ENCODE data around the gene PGAP3.
A peak's percentile ranks its signal among the peaks of the same experiment; 100 is the strongest.

The PGAP3 gene

DNA sequence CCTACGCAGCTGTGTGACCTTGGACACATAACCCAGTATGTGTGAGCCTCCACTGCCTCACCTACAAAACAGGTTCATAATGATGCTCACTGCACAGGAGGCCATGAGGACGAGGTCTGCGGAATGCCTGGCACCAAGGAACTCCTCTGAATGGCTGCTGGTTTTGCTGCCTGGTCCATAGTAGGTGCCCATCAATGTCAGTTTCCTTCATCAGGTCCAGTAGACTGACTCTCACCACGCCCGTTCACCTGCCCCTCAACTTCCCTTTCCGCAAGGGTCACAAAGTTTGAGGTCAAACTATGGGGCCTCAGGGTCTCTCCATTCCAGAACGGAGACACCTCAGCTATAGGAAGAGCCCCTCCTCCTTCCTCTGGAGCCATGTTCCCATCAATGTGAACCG, 10.8 kb downstream of the PGAP3 start:
- Histone ChIP-seq H3K9me3 (ENCODE audit: control insufficient read depth, insufficient read depth, low read depth, low read length) (no peaks in the 10 kb centered on the region), H3K27ac (ENCODE audit: extremely low read depth, low read depth, low read length) (no peak overlapping the region), H3K36me3 (ENCODE audit: control insufficient read depth in 2 of 2, insufficient read depth in 1 of 2, low read length in 2 of 2) (peaks cover 0 to 3% of the 10 kb centered on the region in 2 experiments; a peak in 2 of 3 replicates), H3K4me3 (ENCODE audit: low read depth, low read length) (no peak overlapping the region), H3K4me1 (ENCODE audit: control insufficient read depth, insufficient read depth, low read length) (peaks cover 17% of the 10 kb centered on the region)
- CTCF ChIA-PET: interaction anchor here (0.6 to 4.4 kb wide), 8 partner anchors 11 to 445 kb away, joined by 3 to 22 read pairs (median 4); partner anchors contain the start of gene PGAP3
- POLR2A ChIA-PET: interaction anchor here (1.0 to 1.3 kb wide), 2 partner anchors 11 kb away, joined by 3 to 8 read pairs; partner anchors contain the start of gene PGAP3
- TF ChIP-seq ZNF48 (tag by site-specific recombination; IDR thresholded peaks at IDR 0.05): no peak
- no peak for TF ChIP-seq ZNF654 (tag by site-specific recombination; IDR thresholded peaks at IDR 0.05; ENCODE audit: low read depth)
- no peak for TF ChIP-seq ZNF366 (tag by site-specific recombination; conservative IDR thresholded peaks at IDR 0.05)
- no peak for TF ChIP-seq ZNF266 (tag by site-specific recombination; IDR thresholded peaks at IDR 0.05; ENCODE audit: low read depth)

DNA sequence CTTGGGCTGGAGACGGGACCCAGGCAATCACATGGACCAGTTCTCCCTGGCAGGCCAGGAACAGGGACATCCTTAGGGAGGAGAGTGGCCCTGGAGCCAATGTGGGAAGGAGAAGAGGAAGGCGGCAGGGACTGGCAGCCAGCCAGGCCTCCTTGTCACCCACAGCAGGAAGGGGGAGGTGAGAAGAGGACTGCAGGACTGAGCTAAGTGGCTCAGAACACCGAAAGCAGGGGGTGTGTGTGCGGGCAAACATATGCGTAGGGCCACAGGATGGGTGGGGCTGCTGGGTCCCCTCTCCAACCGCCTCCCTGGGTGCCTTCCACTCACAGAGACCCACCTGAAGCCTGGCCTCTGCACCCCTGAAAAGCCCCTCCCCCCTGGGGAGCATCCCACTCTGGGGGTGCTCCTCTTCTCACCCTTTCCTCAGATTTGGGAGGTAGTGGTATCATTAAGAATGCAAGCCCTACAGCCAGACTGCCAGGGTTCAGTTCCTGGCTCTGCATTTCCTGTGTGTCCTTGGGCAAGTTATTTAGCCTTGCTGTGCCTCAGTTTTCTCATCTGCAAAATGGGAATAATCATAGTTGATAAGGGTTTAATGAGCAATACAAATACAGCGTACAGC, 11.5 kb downstream of the PGAP3 start:
- ChIA-PET POLR2A (interaction anchor here (1.2 to 1.5 kb wide), 5 partner anchors 10 to 38 kb away, joined by 3 to 8 read pairs (median 4); partner anchors contain the start of genes ERBB2 and PGAP3), CTCF (interaction anchor here (0.6 to 2.1 kb wide), 8 partner anchors 19 to 444 kb away, joined by 3 to 16 read pairs (median 4); no protein-coding TSS in a partner anchor)
- Histone ChIP-seq H3K9me3 (ENCODE audit: control insufficient read depth, insufficient read depth, low read depth, low read length) (no peaks in the 10 kb centered on the region), H3K36me3 (ENCODE audit: control insufficient read depth in 2 of 2, insufficient read depth in 1 of 2, low read length in 2 of 2) (peaks cover 0 to 3% of the 10 kb centered on the region in 2 experiments; a peak in 2 of 3 replicates), H3K27ac (ENCODE audit: extremely low read depth, low read depth, low read length) (peak overlapping the region; percentile 48), H3K4me3 (ENCODE audit: low read depth, low read length) (no peak overlapping the region), H3K4me1 (ENCODE audit: control insufficient read depth, insufficient read depth, low read length) (peaks cover 17% of the 10 kb centered on the region)
- TF ChIP-seq ELK4 (IDR thresholded peaks at IDR 0.05; ENCODE audit: borderline replicate concordance, low read depth, low read length): no peak
- TF ChIP-seq GLI2 (tag by site-specific recombination; IDR thresholded peaks at IDR 0.05; ENCODE audit: borderline replicate concordance, low read depth): no peak
- TF ChIP-seq ZNF529 (tag by site-specific recombination; IDR thresholded peaks at IDR 0.05; ENCODE audit: insufficient replicate concordance): no peak
- peak; percentile 71; the same call in 1 of the 2 replicates for TF ChIP-seq ZBTB10 (tag by site-specific recombination; IDR thresholded peaks at IDR 0.05)
- no peak for TF ChIP-seq PRDM1 (tag by site-specific recombination; IDR thresholded peaks at IDR 0.05)
- TF ChIP-seq ZNF776 (tag by site-specific recombination; IDR thresholded peaks at IDR 0.05; ENCODE audit: borderline replicate concordance): no peak
- TF ChIP-seq ZNF654 (tag by site-specific recombination; IDR thresholded peaks at IDR 0.05; ENCODE audit: low read depth): no peak
- TF ChIP-seq ZNF488 (tag by site-specific recombination; IDR thresholded peaks at IDR 0.05): no peak
- no peak for TF ChIP-seq BCL11A (tag by site-specific recombination; IDR thresholded peaks at IDR 0.05; ENCODE audit: low read depth)
- TF ChIP-seq ZNF701 (tag by site-specific recombination; IDR thresholded peaks at IDR 0.05): no peak
- no peak for TF ChIP-seq SCRT1 (tag by site-specific recombination; IDR thresholded peaks at IDR 0.05; ENCODE audit: borderline replicate concordance)
- no peak for TF ChIP-seq ATF2 (tag by site-specific recombination; IDR thresholded peaks at IDR 0.05; ENCODE audit: low read depth)
- TF ChIP-seq, protein P1, sequence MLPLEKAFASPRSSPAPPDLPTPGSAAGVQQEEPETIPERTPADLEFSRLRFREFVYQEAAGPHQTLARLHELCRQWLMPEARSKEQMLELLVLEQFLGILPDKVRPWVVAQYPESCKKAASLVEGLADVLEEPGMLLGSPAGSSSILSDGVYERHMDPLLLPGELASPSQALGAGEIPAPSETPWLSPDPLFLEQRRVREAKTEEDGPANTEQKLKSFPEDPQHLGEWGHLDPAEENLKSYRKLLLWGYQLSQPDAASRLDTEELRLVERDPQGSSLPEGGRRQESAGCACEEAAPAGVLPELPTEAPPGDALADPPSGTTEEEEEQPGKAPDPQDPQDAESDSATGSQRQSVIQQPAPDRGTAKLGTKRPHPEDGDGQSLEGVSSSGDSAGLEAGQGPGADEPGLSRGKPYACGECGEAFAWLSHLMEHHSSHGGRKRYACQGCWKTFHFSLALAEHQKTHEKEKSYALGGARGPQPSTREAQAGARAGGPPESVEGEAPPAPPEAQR (tag by site-specific recombination; IDR thresholded peaks at IDR 0.05): no peak
- TF ChIP-seq ZBTB1 (tag by site-specific recombination; IDR thresholded peaks at IDR 0.05): no peak
- TF ChIP-seq ZNF645 (tag by site-specific recombination; IDR thresholded peaks at IDR 0.05): no peak
- TF ChIP-seq GFI1B (tag by site-specific recombination; IDR thresholded peaks at IDR 0.05): no peak
- TF ChIP-seq MZF1 (tag by site-specific recombination; IDR thresholded peaks at IDR 0.05; ENCODE audit: borderline replicate concordance): no peak
- TF ChIP-seq ZSCAN5A (tag by site-specific recombination; IDR thresholded peaks at IDR 0.05): no peak
- no peak for TF ChIP-seq SP3 (tag by site-specific recombination; IDR thresholded peaks at IDR 0.05)
- no peak for TF ChIP-seq ZNF37A (tag by site-specific recombination; IDR thresholded peaks at IDR 0.05)

All from HEK293 (cell line).